Spleen (tissue), 11 donors: ENCODE results near the gene PITPNM1. TPM values are rescaled to one million over a fixed set of nuclear protein-coding genes. Genes with fewer than 3 reads are reported as not detected.

Experiments
- DNase-seq: peaks from one replicate; pipeline ENCODE4 v3.0.0-alpha.2; 2020
- H3K27ac ChIP-seq, 8 donors: fragments of 200-600 bp; sonication (generic) in 7 of 8; 1 replicate in 4 of 8; 2 replicates in 4 of 8; pipeline versions ENCODE4 v1.5.0 to v1.8.0; 2016 to 2021; ENCODE audit warnings: inconsistent platforms in 4 of 8, mild to moderate bottlenecking in 4 of 8, moderate library complexity in 1 of 8
- H3K27me3 ChIP-seq, 7 donors: fragments of 200-600 bp; sonication (generic) in 6 of 7; replicated peaks in 1 of 7; 1 replicate in 4 of 7; 2 replicates in 3 of 7; pipeline versions ENCODE4 v1.5.0 to v1.8.0; 2016 to 2021; ENCODE audit warnings: inconsistent platforms in 3 of 7, mild to moderate bottlenecking in 1 of 7
- H3K36me3 ChIP-seq, 6 donors: fragments of 200-600 bp; sonication (generic) in 5 of 6; 1 replicate in 4 of 6; 2 replicates in 2 of 6; pipeline versions ENCODE4 v1.5.0 to v1.8.0; 2016 to 2021; ENCODE audit warnings: inconsistent platforms in 2 of 6
- H3K4me1 ChIP-seq, 6 donors: fragments of 200-600 bp; sonication (generic) in 5 of 6; 1 replicate in 3 of 6; 2 replicates in 3 of 6; pipeline versions ENCODE4 v1.5.0 to v1.8.0; 2016 to 2021; ENCODE audit warnings: inconsistent platforms in 3 of 6
- H3K4me3 ChIP-seq, 8 donors: fragments of 200-600 bp; sonication (generic) in 7 of 8; 1 replicate in 4 of 8; 2 replicates in 4 of 8; pipeline versions ENCODE4 v1.5.0 to v1.8.0; 2016 to 2021; ENCODE audit warnings: inconsistent platforms in 4 of 8, mild to moderate bottlenecking in 4 of 8, moderate library complexity in 2 of 8
- H3K9me3 ChIP-seq, 8 donors: fragments of 200-600 bp; sonication (generic) in 7 of 8; 1 replicate in 4 of 8; 2 replicates in 4 of 8; pipeline versions ENCODE4 v1.5.0 to v1.8.0; 2016 to 2021; ENCODE audit warnings: inconsistent platforms in 4 of 8
- CTCF ChIP-seq, 11 experiments: fragments of 200-600 bp in 7 of 11; fragments of 450-650 bp in 4 of 11; sonication (generic) in 4 of 11; IDR thresholded peaks in 8 of 11; conservative IDR thresholded peaks in 3 of 11; 1 replicate in 7 of 11; 2 replicates in 4 of 11; pipeline versions ENCODE4 v1.4.0 to v1.8.0; 2016 to 2021; ENCODE audit warnings: antibody characterized with exemption in 11 of 11, inconsistent platforms in 4 of 11, mild to moderate bottlenecking in 1 of 11
- POLR2A ChIP-seq, 3 donors: fragments of 450-650 bp; IDR thresholded peaks; one replicate each; pipeline ENCODE4 v1.5.1; 2017; ENCODE audit warnings: antibody characterized with exemption in 3 of 3, mild to moderate bottlenecking in 1 of 3
- POLR2AphosphoS5 ChIP-seq, 3 donors: sonication (generic); formaldehyde crosslinking; IDR thresholded peaks; one replicate each; pipeline ENCODE4 v1.5.1; 2017; ENCODE audit warnings: antibody characterized with exemption in 3 of 3
- WGBS, 5 donors: extraction: QIAGEN DNeasy Blood & Tissue Kit in 3 of 5; methylation state at CpG; one replicate each; pipeline versions ENCODE4 v1.1.5 to v1.1.7; 2013 to 2018; 5-methylcytosine and 5-hydroxymethylcytosine counted together
- intact Hi-C: fragments of 100-400 bp; cut with DNase I; formaldehyde crosslinking; loops from one replicate; pipeline ENCODE4 v1.15.0; 2023; ENCODE audit warnings: low total_unique reads
- polyA plus RNA-seq, 3 donors: library from polyadenylated mRNA; stranded (reverse); fragments of 200-250 nt; gene quantifications; one replicate each; pipeline ENCODE4 v1.2.1, GENCODE V29; 2013
- total RNA-seq, 7 donors: library from RNA; depleted of rRNA in 3 of 7; stranded (reverse); fragments of >200 nt in 3 of 7; fragmentation: NEBNext Ultra II Directional in 4 of 7; extraction: Animal tissue kit (Norgen Biotek cat#: 25700) in 4 of 7; gene quantifications; one replicate each; pipeline versions ENCODE4 v1.1.0 to v1.2.1, GENCODE V29; 2016 to 2021
- donor health status: healthy with polysubstance abuse.
- donor health status: DM: no; HTN: no; CAD: no; lungs with moderate emphysema.
- donor health status: DM: no; HTN: no; CAD: no.
- donor health status: Bipolar disorder and iron deficiency.
- donor health status: healthy.
- donor health status: DM: no; HTN: no; CAD: no.
- donor health status: DM: yes; HTN: yes; CAD: no.

The PITPNM1 gene
- total and polyA plus RNA-seq, 10 donors = 17.8 to 86.9 (median 64.9) TPM

GRCh38 chr11:67497656-67498291 lies 7.4 kb downstream of the PITPNM1 start:
- no peak for DNase-seq
- H3K4me3 ChIP-seq = no peak overlapping the region
- TF ChIP-seq POLR2AphosphoS5 (IDR thresholded peaks at IDR 0.05) (peak in 1 of 3 donors; percentile 17), POLR2A (IDR thresholded peaks at IDR 0.05) (no peak), CTCF (IDR thresholded peaks at IDR 0.05 in 8 of 11, conservative IDR thresholded peaks at IDR 0.05 in 3 of 11) (no peak)
- no peaks in the 10 kb centered on the region for H3K27me3 ChIP-seq
- no peaks in the 10 kb centered on the region for H3K9me3 ChIP-seq
- 94 to 98% (median 95%) methylated on average over 12 to 21 of the region's 21 CpGs for WGBS, 5 donors
- H3K4me1 ChIP-seq = peaks cover 0 to 25% (median 7%) of the 10 kb centered on the region in 6 donors
- intact Hi-C loops = no loop called here
- H3K27ac ChIP-seq = no peak overlapping the region
- H3K36me3 ChIP-seq = peaks cover 0 to 100% (median 84%) of the 10 kb centered on the region in 6 donors

GRCh38 chr11:67496113-67496512 lies 9.1 kb downstream of the PITPNM1 start:
- no peaks in the 10 kb centered on the region for H3K9me3 ChIP-seq
- DNase-seq = no peak
- peaks cover 0 to 100% (median 86%) of the 10 kb centered on the region in 6 donors for H3K36me3 ChIP-seq

GRCh38 chr11:67495234-67496005 lies 9.7 kb downstream of the PITPNM1 start:
- no peaks in the 10 kb centered on the region for H3K9me3 ChIP-seq
- no peak overlapping the region for H3K27ac ChIP-seq
- WGBS, 5 donors = 90 to 97% (median 95%) methylated on average over 11 to 16 of the region's 16 CpGs
- H3K27me3 ChIP-seq = no peaks in the 10 kb centered on the region
- DNase-seq = no peak
- H3K4me1 ChIP-seq = peaks cover 0 to under 1% (median 0%) of the 10 kb centered on the region in 6 donors
- TF ChIP-seq POLR2A (IDR thresholded peaks at IDR 0.05) = no peak
- TF ChIP-seq CTCF (IDR thresholded peaks at IDR 0.05 in 8 of 11, conservative IDR thresholded peaks at IDR 0.05 in 3 of 11) = no peak
- TF ChIP-seq POLR2AphosphoS5 (IDR thresholded peaks at IDR 0.05) = peak in 2 of 3 donors; percentile 21 to 42
- H3K36me3 ChIP-seq = peaks cover 0 to 100% (median 89%) of the 10 kb centered on the region in 6 donors
- intact Hi-C loops = no loop called here
- no peak overlapping the region for H3K4me3 ChIP-seq

More at GRCh38 chr11:67496113-67496512, 9.1 kb downstream of the PITPNM1 start:
- intact Hi-C loops = no loop called here
- H3K4me3 ChIP-seq = no peak overlapping the region
- no peaks in the 10 kb centered on the region for H3K27me3 ChIP-seq
- peaks cover 0 to 8% (median 3%) of the 10 kb centered on the region in 6 donors for H3K4me1 ChIP-seq
- no peak for TF ChIP-seq POLR2A (IDR thresholded peaks at IDR 0.05)
- no peak overlapping the region for H3K27ac ChIP-seq
- WGBS, 5 donors = 92 to 96% (median 92%) methylated on average over 11 to 12 of the region's 12 CpGs

- TF ChIP-seq POLR2A (IDR thresholded peaks at IDR 0.05) = no peak
- TF ChIP-seq POLR2AphosphoS5 (IDR thresholded peaks at IDR 0.05) = peak in 2 of 3 donors; percentile 11 to 45
- DNase-seq = no peak
- Histone ChIP-seq H3K27me3 (no peaks in the 10 kb centered on the region), H3K4me1 (no peaks in the 10 kb centered on the region), H3K36me3 (peaks cover 0 to 100% (median 92%) of the 10 kb centered on the region in 6 donors), H3K27ac (no peak overlapping the region), H3K4me3 (no peak overlapping the region), H3K9me3 (no peaks in the 10 kb centered on the region)
- WGBS, 5 donors = 91 to 95% (median 92%) methylated on average over 54 to 59 of the region's 59 CpGs
- intact Hi-C loops = no loop called here
These were observed 10.6 kb downstream of the PITPNM1 start for GRCh38 chr11:67494371-67495233.
